ENCODE measurements around the gene ABHD17A. TPM values are rescaled to one million over a fixed set of nuclear protein-coding genes. Genes with fewer than 3 reads are reported as not detected.

The ABHD17A gene
- total and polyA plus RNA-seq, 2 of the 8 experiments (the other 6 are each of a cell fraction or from before 2014, with no cell fraction given), result 41.2 to 87.4 TPM

DNA sequence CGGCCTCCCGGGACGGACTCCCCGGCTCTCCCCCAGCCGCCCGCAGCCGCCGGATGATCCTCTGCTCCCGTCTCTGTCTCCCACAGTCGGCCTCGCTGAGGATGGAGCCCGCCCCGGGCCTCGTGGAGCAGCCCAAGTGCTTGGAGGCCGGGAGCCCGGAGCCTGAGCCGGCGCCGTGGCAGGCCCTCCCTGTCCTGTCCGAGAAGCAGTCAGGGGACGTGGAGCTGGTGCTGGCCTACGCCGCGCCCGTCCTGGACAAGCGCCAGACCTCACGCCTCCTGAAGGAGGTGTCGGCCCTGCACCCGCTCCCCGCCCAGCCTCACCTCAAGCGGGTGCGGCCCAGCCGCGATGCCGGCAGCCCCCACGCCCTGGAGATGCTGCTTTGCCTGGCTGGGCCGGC is 26.7 kb upstream of the ABHD17A start (continued):
- TF ChIP-seq, protein P1, sequence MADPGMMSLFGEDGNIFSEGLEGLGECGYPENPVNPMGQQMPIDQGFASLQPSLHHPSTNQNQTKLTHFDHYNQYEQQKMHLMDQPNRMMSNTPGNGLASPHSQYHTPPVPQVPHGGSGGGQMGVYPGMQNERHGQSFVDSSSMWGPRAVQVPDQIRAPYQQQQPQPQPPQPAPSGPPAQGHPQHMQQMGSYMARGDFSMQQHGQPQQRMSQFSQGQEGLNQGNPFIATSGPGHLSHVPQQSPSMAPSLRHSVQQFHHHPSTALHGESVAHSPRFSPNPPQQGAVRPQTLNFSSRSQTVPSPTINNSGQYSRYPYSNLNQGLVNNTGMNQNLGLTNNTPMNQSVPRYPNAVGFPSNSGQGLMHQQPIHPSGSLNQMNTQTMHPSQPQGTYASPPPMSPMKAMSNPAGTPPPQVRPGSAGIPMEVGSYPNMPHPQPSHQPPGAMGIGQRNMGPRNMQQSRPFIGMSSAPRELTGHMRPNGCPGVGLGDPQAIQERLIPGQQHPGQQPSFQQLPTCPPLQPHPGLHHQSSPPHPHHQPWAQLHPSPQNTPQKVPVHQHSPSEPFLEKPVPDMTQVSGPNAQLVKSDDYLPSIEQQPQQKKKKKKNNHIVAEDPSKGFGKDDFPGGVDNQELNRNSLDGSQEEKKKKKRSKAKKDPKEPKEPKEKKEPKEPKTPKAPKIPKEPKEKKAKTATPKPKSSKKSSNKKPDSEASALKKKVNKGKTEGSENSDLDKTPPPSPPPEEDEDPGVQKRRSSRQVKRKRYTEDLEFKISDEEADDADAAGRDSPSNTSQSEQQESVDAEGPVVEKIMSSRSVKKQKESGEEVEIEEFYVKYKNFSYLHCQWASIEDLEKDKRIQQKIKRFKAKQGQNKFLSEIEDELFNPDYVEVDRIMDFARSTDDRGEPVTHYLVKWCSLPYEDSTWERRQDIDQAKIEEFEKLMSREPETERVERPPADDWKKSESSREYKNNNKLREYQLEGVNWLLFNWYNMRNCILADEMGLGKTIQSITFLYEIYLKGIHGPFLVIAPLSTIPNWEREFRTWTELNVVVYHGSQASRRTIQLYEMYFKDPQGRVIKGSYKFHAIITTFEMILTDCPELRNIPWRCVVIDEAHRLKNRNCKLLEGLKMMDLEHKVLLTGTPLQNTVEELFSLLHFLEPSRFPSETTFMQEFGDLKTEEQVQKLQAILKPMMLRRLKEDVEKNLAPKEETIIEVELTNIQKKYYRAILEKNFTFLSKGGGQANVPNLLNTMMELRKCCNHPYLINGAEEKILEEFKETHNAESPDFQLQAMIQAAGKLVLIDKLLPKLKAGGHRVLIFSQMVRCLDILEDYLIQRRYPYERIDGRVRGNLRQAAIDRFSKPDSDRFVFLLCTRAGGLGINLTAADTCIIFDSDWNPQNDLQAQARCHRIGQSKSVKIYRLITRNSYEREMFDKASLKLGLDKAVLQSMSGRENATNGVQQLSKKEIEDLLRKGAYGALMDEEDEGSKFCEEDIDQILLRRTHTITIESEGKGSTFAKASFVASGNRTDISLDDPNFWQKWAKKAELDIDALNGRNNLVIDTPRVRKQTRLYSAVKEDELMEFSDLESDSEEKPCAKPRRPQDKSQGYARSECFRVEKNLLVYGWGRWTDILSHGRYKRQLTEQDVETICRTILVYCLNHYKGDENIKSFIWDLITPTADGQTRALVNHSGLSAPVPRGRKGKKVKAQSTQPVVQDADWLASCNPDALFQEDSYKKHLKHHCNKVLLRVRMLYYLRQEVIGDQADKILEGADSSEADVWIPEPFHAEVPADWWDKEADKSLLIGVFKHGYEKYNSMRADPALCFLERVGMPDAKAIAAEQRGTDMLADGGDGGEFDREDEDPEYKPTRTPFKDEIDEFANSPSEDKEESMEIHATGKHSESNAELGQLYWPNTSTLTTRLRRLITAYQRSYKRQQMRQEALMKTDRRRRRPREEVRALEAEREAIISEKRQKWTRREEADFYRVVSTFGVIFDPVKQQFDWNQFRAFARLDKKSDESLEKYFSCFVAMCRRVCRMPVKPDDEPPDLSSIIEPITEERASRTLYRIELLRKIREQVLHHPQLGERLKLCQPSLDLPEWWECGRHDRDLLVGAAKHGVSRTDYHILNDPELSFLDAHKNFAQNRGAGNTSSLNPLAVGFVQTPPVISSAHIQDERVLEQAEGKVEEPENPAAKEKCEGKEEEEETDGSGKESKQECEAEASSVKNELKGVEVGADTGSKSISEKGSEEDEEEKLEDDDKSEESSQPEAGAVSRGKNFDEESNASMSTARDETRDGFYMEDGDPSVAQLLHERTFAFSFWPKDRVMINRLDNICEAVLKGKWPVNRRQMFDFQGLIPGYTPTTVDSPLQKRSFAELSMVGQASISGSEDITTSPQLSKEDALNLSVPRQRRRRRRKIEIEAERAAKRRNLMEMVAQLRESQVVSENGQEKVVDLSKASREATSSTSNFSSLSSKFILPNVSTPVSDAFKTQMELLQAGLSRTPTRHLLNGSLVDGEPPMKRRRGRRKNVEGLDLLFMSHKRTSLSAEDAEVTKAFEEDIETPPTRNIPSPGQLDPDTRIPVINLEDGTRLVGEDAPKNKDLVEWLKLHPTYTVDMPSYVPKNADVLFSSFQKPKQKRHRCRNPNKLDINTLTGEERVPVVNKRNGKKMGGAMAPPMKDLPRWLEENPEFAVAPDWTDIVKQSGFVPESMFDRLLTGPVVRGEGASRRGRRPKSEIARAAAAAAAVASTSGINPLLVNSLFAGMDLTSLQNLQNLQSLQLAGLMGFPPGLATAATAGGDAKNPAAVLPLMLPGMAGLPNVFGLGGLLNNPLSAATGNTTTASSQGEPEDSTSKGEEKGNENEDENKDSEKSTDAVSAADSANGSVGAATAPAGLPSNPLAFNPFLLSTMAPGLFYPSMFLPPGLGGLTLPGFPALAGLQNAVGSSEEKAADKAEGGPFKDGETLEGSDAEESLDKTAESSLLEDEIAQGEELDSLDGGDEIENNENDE (IDR thresholded peaks at IDR 0.05; ENCODE audit: insufficient replicate concordance, low read length), result no peak
- TF ChIP-seq RBBP5 (IDR thresholded peaks at IDR 0.05; ENCODE audit: borderline replicate concordance, low read depth, low read length), result no peak
- no peak for TF ChIP-seq GTF2F1 (IDR thresholded peaks at IDR 0.05; ENCODE audit: borderline replicate concordance, low read depth, low read length)
- TF ChIP-seq NRF1 (IDR thresholded peaks at IDR 0.05; ENCODE audit: low read depth, low read length), result no peak
- no peak for TF ChIP-seq BRCA1 (IDR thresholded peaks at IDR 0.05; ENCODE audit: low read depth, low read length)
- TF ChIP-seq SRF (IDR thresholded peaks at IDR 0.05; ENCODE audit: low read depth, low read length), result no peak
- TF ChIP-seq SUZ12 (IDR thresholded peaks at IDR 0.05; ENCODE audit: low read length), result no peak
- no peak for TF ChIP-seq PHF8 (conservative IDR thresholded peaks at IDR 0.05; ENCODE audit: low read depth, low read length)
- no peak for TF ChIP-seq ATF3 (IDR thresholded peaks at IDR 0.05; ENCODE audit: insufficient read depth, low read depth, low read length)
- no peak for TF ChIP-seq NANOG (IDR thresholded peaks at IDR 0.05; ENCODE audit: insufficient read depth, low read depth, low read length, poor library complexity, severe bottlenecking)
